A673 (cell line): Measurements from ENCODE around the gene MGAT5B.

Source experiments
- CTCF ChIP-seq: fragments of 300-800, 200-600 bp; sonication (generic); conservative IDR thresholded peaks from 2 replicates; pipeline ENCODE4 v1.5.1; 2017; ENCODE audit warnings: low read depth, mild to moderate bottlenecking, antibody characterized with exemption, low read length, moderate library complexity, mixed read lengths
- EZH2 ChIP-seq: fragments of 200-600 bp; sonication (generic); IDR thresholded peaks from 2 replicates; pipeline ENCODE4 v1.6.1; 2017; ENCODE audit warnings: borderline replicate concordance, low read depth, mild to moderate bottlenecking, mixed read lengths, antibody characterized with exemption, low read length; ENCODE audit not compliant: poor library complexity, severe bottlenecking

DNA sequence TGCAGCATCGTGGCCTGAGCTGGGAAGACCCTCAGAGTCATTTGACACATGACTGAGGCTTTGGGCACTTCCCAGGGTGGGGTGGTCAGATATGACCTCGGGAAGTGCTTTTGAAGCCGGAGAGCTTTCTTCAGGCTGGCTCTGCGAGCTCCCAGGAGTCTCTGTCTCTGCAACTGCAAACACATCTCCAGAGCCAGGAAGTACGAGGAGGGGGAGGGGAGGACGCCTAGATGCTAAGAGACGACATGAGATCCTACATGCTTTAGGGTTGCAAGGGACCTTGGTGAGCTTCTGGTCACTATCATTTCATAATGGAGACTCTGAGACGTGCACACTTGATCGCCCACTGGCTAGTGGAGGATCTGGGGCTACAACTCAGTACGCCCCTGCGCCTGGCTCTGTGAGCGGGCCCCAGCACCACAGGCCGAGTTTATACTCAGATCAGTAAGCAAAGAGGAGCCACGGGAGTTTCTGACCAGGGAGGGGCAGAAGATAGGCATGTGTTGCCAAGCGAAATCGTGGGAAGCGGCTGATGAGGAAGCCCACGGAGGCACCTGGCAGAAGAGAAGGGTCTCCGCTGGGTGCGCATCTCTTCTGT is 527 bp upstream of the MGAT5B start:
- TF ChIP-seq CTCF, result no peak
- no peak for TF ChIP-seq EZH2
